Kasumi-1 (cell line): Measurements from ENCODE around the gene MREG.
"Not testable (repeated sequence)": the region's sequence is repeated elsewhere in the genome, so short reads cannot be mapped to it uniquely, and the experiment has no call there.

Source experiments
- DNase-seq, 2 experiments: peaks; one replicate each; lab custom pipeline; 2025; lab: John Stamatoyannopoulos, UW

The MREG gene

DNA sequence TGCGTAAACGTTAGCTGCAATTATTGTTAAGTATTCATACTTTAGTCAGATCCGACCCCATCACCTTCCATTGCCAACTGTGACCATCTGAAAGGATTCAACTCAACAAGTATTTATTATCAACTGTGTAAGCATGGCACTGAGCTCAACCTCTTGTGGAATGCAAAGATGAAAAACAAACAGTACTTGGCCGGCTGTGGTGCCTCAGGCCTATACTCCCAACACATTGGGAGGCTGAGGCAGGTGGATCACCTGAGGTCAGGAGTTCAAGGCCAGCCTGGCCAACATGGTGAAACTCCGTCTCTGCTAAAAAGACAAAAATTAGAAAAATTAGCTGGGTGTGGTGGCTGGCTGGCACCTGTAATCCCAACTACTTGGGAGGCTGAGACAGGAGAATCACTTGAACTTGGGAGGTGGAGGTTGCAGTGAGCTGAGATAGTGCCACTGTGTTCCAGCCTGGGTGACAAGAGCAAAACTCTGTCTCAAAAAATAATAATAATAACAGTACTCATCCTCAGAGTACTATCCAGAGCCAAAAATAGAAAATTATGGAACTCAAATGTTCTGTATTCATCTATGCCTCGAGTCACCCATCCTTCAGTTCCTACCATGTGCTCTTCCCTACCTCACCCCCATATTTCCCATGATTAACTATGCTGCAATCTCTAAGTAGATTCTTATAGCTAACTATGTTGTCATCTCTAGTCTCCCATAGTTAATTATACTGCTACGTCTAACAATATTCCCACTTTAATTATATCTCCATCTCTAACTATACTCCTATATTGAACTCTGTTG, 8.6 kb upstream of the MREG start:
- no peak for DNase-seq

DNA sequence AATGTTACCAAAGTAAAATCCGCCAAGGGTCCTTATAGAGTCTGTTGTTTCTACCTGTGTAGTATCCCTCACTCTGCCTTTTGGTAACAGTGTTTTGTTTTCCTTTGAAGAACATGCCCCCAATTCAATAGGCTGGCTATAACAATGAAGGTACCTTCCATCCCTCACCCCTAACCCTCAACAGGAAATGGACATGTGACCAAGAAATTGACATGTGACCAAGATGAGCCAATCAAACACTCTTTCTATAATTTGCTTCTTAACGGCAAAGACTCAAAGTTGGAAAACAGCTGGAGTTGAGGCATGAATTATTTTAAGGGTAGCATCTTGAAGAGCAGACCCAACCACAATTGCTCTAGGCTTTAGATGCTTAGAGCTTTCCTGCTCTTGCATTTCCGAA, 5.4 kb upstream of the MREG start:
- no peak for DNase-seq

DNA sequence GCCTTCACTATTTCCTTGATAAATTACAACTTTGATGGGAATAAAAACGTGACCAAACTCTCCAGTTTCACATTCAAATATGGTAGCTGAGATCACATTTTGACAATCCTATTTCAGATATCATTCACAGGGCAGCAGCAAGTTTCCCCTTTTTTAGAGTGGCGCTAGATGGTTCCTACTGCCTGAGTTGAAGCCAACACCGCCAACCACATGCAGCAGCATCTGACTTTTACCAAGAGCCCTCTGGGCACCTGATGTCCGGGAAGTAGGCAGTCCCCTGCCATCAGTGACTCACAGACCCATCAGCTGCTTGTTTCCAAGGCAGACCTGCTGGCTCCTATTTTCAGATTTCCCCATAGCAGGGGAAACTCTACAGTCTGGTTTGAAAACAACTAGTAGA, 4.0 kb upstream of the MREG start:
- peak; percentile 35 to 36 for DNase-seq

GRCh38 chr2:216016581-216016980, 3.2 kb upstream of the MREG start:
- DNase-seq: no peak

- DNase-seq: no peak
Measured at GRCh38 chr2:216015722-216016464, 2.5 kb upstream of the MREG start.

- no peak for DNase-seq
Measured at GRCh38 chr2:216014986-216015385, 1.6 kb upstream of the MREG start.

- no peak for DNase-seq
Measured at GRCh38 chr2:216014006-216014405, 655 bp upstream of the MREG start.

- DNase-seq: no peak
Measured at GRCh38 chr2:216012830-216013079, 596 bp downstream of the MREG start.

DNA sequence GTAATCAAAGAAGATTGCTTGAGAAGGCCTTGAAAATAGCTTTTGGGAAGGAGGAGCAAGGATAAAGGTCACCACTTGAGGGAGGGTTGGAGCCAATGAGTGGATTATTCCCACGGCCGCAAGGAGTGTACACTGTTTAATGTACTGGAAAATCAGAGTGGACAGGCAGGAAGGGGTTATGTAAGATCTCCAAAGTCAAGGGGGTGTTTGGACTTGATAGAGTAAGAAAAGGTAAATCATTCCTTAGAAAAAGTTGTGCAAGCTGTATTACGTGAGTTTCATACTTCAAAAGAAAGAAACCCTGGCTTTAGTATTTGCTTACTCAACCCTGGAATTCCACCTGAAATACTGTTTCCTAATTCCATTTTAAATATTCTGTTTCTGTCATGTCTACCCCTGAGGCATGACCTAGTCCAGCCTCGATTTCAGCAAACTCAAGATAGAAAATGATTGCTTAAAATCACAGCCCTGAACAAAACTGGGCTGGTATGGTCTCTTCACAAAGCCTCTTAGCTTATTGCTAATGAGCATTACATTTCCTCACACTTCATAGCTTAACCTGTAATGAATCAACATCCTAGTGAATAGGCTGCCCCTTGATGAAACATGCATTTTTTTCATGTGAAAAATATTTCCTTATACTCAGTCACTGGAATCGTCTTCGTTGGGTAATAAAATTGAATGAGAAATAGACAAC, 1.1 kb downstream of the MREG start:
- DNase-seq: no peak

DNA sequence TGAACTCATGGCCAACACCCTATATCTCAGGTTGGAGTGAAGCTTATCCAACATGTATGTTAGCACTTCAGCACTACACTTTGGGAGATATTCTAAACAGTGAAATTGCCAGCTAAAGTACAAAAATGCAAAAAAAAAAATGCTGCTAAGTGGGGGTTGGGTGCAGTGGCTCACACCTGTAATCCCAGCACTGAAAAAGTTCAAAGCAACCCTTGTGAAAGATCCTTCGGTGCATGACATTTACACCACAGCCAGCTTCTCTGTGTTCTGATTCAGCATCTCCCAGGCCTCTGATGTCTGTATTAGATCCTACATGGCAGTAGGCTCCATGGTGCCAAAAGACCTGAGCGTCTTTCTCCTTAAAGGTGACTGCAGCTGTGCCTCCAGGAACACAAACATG, 4.1 kb downstream of the MREG start:
- not testable (repeated sequence) for DNase-seq

GRCh38 chr2:216008387-216008786, 5.0 kb downstream of the MREG start:
- DNase-seq: no peak

GRCh38 chr2:216006164-216006663, 7.1 kb downstream of the MREG start:
- peak; percentile 76 for DNase-seq

DNA sequence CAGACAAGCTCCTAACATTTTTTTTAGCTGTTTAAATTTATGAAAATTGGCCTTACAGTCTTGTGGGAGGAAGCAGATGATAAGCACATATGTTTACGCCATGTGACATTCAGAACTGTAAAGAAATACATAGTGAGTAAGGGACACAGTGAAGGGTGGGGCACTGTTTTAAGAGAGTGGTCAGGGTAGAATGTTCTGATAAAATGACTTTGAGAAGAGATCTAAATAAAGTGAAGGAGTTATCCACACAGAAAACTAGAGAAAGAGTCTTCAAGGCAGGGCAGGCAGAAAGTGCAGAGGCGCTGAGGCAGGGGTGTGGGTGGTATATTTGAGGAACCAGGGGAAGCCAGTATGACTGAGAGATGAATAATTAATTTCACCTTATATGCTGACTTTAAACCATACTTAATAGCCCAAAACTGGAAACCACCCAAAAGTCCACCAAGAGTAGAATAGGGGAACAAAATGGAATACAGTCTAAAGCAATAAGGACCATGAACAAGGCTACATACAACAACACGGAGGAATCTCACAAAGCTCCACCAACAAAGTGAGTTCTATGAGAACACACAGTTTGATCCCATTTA, 8.6 kb downstream of the MREG start:
- DNase-seq: no peak

GRCh38 chr2:216003876-216004696, 9.3 kb downstream of the MREG start:
- no peak for DNase-seq

GRCh38 chr2:216002693-216003092, 10.7 kb downstream of the MREG start:
- DNase-seq: no peak

GRCh38 chr2:216002101-216002678, 11.2 kb downstream of the MREG start:
- DNase-seq: no peak

- no peak for DNase-seq
Measured at GRCh38 chr2:216001216-216002100, 11.9 kb downstream of the MREG start.

DNA sequence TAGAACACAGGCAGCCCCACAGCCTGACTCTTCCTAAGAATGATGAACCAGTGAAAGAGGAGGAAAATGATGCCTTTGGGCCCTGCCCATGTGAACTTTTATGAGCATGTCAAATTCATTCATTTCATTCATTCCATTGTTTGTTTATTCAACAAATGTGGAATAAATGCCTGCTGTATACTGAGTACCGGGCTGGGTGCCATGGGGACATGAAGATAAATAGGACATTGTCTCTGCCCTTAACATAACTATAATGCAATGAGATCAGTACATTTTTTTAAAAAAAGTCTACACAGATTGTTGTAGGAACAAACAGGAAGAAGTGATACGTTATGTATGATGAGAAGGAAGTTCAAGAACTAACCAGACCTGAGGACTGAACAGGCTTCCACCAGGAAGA, 14.7 kb downstream of the MREG start:
- DNase-seq: no peak

DNA sequence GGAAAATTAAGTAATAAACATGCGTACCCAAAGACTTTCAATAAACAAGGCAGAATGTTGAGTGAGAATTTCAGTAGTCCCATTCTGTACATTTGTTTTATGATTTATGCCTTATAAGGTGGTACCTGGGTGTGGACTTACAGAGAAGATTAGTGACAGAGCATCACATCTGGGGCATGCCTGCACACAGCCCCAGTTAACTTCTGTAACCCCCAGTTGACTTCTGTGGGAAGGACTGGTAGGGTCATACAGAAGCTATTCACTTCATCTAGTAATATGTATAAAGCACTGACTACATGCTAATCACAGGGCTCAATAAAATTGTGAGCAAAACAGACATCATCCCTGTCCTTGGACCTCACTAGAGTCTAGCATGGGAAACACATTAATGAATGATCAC, 16.1 kb downstream of the MREG start:
- no peak for DNase-seq

DNA sequence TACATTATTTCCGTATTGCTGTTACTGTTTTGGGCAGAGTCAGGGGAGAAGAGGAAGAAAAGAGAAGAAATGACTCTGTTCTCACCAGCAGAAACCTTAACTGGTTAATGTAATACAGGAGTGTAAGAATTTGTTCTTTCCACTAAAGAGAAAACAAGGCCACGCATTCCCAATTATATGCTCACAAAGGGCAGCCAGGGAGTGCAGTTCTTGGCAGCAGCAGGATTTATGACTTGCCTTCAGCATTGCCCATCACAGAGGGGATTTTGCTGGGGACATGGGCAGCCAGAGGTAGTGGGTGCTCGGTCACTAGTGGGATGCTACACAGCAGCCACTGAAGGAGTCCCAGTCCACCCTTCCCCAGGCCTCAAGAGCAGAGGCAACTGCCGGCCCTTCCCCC, 18.4 kb downstream of the MREG start:
- no peak for DNase-seq
